GM12875 (cell line): ENCODE measurements around the gene SPNS2.

Experiments
- H3K4me3 ChIP-seq: one replicate; pipeline ENCODE4 v1.5.1; 2011; ENCODE audit warnings: low read depth, low read length, control low read depth
- TF ChIP-seq, protein P1 (sequence below): IDR thresholded peaks from 2 replicates; pipeline ENCODE4 v1.5.1; 2011; ENCODE audit warnings: low read depth, mild to moderate bottlenecking, control low read depth, inconsistent platforms, low read length, moderate library complexity, borderline replicate concordance; ENCODE audit not compliant: insufficient read depth

The SPNS2 gene

GRCh38 chr17:4499431-4500190 is 930 bp downstream of the SPNS2 start:
- H3K4me3 ChIP-seq, result no peak overlapping the region
- TF ChIP-seq, protein P1, sequence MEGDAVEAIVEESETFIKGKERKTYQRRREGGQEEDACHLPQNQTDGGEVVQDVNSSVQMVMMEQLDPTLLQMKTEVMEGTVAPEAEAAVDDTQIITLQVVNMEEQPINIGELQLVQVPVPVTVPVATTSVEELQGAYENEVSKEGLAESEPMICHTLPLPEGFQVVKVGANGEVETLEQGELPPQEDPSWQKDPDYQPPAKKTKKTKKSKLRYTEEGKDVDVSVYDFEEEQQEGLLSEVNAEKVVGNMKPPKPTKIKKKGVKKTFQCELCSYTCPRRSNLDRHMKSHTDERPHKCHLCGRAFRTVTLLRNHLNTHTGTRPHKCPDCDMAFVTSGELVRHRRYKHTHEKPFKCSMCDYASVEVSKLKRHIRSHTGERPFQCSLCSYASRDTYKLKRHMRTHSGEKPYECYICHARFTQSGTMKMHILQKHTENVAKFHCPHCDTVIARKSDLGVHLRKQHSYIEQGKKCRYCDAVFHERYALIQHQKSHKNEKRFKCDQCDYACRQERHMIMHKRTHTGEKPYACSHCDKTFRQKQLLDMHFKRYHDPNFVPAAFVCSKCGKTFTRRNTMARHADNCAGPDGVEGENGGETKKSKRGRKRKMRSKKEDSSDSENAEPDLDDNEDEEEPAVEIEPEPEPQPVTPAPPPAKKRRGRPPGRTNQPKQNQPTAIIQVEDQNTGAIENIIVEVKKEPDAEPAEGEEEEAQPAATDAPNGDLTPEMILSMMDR, result no peak

DNA sequence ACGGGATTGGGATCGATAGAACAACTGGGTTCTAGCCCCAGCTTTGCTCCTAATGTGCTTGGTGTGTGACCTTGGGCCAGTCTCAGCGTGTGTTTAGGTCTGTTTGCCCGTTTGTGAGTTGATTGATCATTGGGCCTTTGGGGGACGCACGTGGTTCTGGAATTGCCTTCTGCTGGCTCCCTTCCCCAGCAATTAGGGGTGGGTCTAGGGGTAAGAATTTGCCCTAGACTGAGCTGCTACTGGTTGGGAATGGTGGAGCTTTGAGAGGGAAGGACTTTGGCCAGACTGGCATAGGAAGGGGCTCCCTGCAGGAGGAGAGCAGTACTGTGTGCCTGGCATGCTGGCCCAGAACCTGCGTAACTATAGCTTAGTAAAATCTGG is 1.5 kb downstream of the SPNS2 start:
- TF ChIP-seq, protein P1, result 0 out of 2 replicates have a peak, but pooled peaks have one; percentile 1
- no peak overlapping the region for H3K4me3 ChIP-seq

GRCh38 chr17:4501295-4501949 is 2.7 kb downstream of the SPNS2 start:
- no peak overlapping the region for H3K4me3 ChIP-seq
- TF ChIP-seq, protein P1, result no peak

DNA sequence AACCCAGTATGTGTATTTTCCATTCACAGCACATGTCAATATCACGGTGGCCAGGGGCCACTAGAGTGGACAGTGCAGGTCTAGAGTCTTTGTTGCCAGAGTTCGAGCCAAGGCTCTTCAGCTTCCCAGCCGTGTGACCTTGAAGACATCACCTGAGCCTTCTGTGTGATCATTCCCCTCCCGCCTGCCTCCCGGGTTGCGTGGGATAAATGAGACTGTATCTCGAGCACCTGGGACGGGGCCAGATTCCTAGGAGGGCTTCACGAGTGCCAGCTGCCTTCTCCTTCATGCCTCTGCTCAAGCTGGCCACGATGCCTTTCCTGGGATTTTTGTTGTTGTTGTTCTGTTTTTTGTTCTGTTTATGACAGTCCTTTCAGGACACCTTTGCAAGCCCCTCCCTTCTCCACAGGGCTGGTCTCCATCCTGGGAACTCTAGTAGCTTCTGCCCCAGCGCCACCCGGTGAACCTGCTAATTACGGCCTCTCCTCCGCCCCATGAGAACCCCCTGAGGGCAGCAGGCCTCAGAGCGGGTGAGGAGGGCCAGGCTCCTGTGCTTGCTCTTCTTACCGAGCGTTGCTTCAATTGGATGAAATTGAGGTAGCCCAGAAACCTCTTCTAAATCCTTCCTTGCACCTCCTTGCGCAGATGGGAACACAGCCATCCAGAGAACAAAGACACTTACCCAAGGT is 3.9 kb downstream of the SPNS2 start:
- H3K4me3 ChIP-seq, result no peak overlapping the region
- TF ChIP-seq, protein P1, result no peak

DNA sequence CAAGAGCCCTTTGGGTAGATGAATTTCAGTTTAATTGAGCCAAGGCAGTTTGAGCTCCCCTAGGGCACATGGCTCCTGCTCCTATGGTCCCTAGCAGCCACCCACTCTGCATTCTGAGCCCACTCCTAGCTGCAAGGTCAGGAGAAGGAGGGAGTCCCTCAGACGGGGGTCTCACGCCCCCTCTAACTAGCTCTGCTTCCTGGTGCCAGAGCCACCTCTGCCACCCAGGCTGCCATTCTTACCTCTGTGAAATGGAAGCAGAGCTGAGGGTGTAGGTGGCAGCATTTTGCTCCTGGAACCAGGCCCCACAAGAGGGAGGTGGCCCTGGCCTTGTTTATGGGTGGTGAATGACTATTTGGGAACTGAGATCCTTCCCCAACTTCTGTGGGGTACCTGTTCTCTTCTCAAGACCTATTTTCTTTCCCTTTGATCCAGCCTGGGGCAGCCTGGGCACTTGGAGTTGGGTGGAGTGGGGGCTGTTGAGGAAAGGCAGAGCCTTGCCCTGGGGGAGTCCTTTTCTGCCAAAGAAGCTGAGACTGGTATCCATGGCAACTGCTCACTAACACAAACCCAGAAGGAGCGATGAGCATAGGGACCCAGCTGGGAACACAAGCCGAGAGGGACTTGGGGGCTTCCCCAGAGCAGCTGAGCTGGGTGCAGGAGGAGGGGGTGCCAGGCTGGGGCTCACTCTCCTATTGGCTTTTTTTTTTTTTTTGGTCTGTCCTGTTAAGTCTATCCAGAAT is 4.8 kb downstream of the SPNS2 start:
- H3K4me3 ChIP-seq, result no peak overlapping the region
- TF ChIP-seq, protein P1, result no peak

GRCh38 chr17:4504188-4504587 is 5.5 kb downstream of the SPNS2 start:
- H3K4me3 ChIP-seq, result no peak overlapping the region
- TF ChIP-seq, protein P1, result no peak
